OCI-LY7 (cell line): ENCODE measurements around the gene PXN. TPM values are rescaled to one million over a fixed set of nuclear protein-coding genes. Genes with fewer than 3 reads are reported as not detected.
"Not testable (repeated sequence)": the region's sequence is repeated elsewhere in the genome, so short reads cannot be mapped to it uniquely, and the experiment has no call there.

Source experiments
- BruUV-seq: library from RNA; stranded (reverse); fragments of 400-500 nt; replicated peaks from 2 replicates; lab custom pipeline; 2021; lab: Mats Ljungman, UMichigan
- CTCF ChIA-PET: fragments of 300-600 bp; sonication (Branson Sonifier 250); formaldehyde crosslinking; loops from one replicate; lab custom pipeline; 2022; ENCODE audit warnings: antibody characterized with exemption; ENCODE audit not compliant: unreplicated experiment; lab: Charles Lee
- POLR2A ChIA-PET: fragments of 300-600 bp; sonication (Branson Sonifier 250); formaldehyde crosslinking; loops from one replicate; lab custom pipeline; 2022; ENCODE audit warnings: antibody characterized with exemption; lab: Charles Lee
- DNase-seq: peaks from one replicate; pipeline ENCODE4 v3.0.0-alpha.2; 2015; ENCODE audit warnings: low spot score
- H2AFZ ChIP-seq: fragments of 200-600 bp; sonication (generic), shearing (Covaris generic); 2 replicates; pipeline ENCODE4 v1.6.1; 2014; ENCODE audit warnings: mild to moderate bottlenecking, antibody characterized with exemption, low read length, moderate library complexity
- H3K27ac ChIP-seq: fragments of 200-600 bp; sonication (generic); 2 replicates; pipeline ENCODE4 v1.5.1; 2014; ENCODE audit warnings: mixed run types, low read depth, mild to moderate bottlenecking, moderate library complexity, low read length, inconsistent platforms; ENCODE audit not compliant: poor library complexity, severe bottlenecking
- H3K36me3 ChIP-seq: fragments of 200-600 bp; sonication (generic); 2 replicates; pipeline ENCODE4 v1.6.1; 2014; ENCODE audit warnings: mild to moderate bottlenecking, antibody characterized with exemption, low read length, moderate library complexity, mixed read lengths; ENCODE audit not compliant: insufficient read depth
- H3K4me1 ChIP-seq: fragments of 200-600 bp; sonication (generic); 2 replicates; pipeline ENCODE4 v1.5.1; 2014; ENCODE audit warnings: mild to moderate bottlenecking, low read length; ENCODE audit not compliant: insufficient read depth, poor library complexity, severe bottlenecking
- H3K4me2 ChIP-seq: fragments of 200-600 bp; sonication (generic); 2 replicates; pipeline ENCODE4 v1.6.1; 2014; ENCODE audit warnings: mild to moderate bottlenecking, low read length
- H3K4me3 ChIP-seq: fragments of 200-600 bp; sonication (generic); 2 replicates; pipeline ENCODE4 v1.5.1; 2014; ENCODE audit warnings: mild to moderate bottlenecking, low read depth, low read length; ENCODE audit not compliant: poor library complexity, severe bottlenecking
- H3K79me2 ChIP-seq: fragments of 200-600 bp; sonication (generic); 2 replicates; pipeline ENCODE4 v1.6.1; 2016; ENCODE audit warnings: low read depth, mild to moderate bottlenecking, low read length, moderate library complexity, mixed read lengths; ENCODE audit not compliant: insufficient read depth
- H3K9me2 ChIP-seq: fragments of 200-600 bp; sonication (generic); 2 replicates; pipeline ENCODE4 v1.6.1; 2016; ENCODE audit warnings: mild to moderate bottlenecking, low read length, mixed read lengths; ENCODE audit not compliant: insufficient read depth
- H3K9me3 ChIP-seq: fragments of 200-600 bp; sonication (generic); 2 replicates; pipeline ENCODE4 v1.6.1; 2014; ENCODE audit warnings: mild to moderate bottlenecking, mixed run types, low read length, mixed read lengths
- H4K20me1 ChIP-seq: fragments of 200-600 bp; sonication (generic); 2 replicates; pipeline ENCODE4 v1.6.1; 2014; ENCODE audit warnings: mild to moderate bottlenecking, antibody characterized with exemption, low read length, moderate library complexity, mixed read lengths; ENCODE audit not compliant: insufficient read depth
- CTCF ChIP-seq: fragments of 200-600 bp; sonication (generic); conservative IDR thresholded peaks from 2 replicates; pipeline ENCODE4 v1.5.1; 2014; ENCODE audit warnings: mild to moderate bottlenecking, antibody characterized with exemption, low read length, moderate library complexity, mixed read lengths
- EZH2phosphoT487 ChIP-seq: fragments of 200-600 bp; sonication (generic); IDR thresholded peaks from 2 replicates; pipeline ENCODE4 v1.6.1; 2018; ENCODE audit warnings: low read depth, borderline replicate concordance, mild to moderate bottlenecking, mixed run types, antibody characterized with exemption, low read length, moderate library complexity, mixed read lengths
- intact Hi-C: fragments of 100-400 bp; cut with micrococcal nuclease; formaldehyde crosslinking; loops from one replicate; pipeline ENCODE4 v1.10.0; 2022; ENCODE audit not compliant: unreplicated experiment
- total RNA-seq, 2 experiments: library from RNA; depleted of rRNA in 1 of 2; stranded (reverse); fragments of >200 nt in 1 of 2; shearing (Covaris generic) in 1 of 2; gene quantifications; 2 replicates each; pipeline ENCODE4 v1.2.3, GENCODE V29; 2014 to 2022

The PXN gene
- total RNA-seq, 2 experiments from 2014 or later, result 8.6 to 22.9 TPM

GRCh38 chr12:120257041-120257821 is 8.3 kb downstream of the PXN start:
- Histone ChIP-seq H4K20me1 (no peaks in the 10 kb centered on the region), H3K36me3 (no peaks in the 10 kb centered on the region), H3K9me2 (no peaks in the 10 kb centered on the region), H3K4me2 (no peak overlapping the region), H3K9me3 (no peaks in the 10 kb centered on the region), H3K4me3 (no peak overlapping the region), H3K4me1 (no peaks in the 10 kb centered on the region), H3K79me2 (no peaks in the 10 kb centered on the region), H2AFZ (no peak overlapping the region), H3K27ac (no peak overlapping the region)
- DNase-seq, result no peak
- POLR2A ChIA-PET, result interaction anchor here (0.7 to 1.1 kb wide), 3 partner anchors 24 to 223 kb away, joined by 3 to 4 read pairs (median 3); no protein-coding TSS in a partner anchor
- intact Hi-C loops, result no loop called here
- CTCF ChIA-PET, result interaction anchor here (0.5 kb wide), 1 partner anchor 939 kb away, joined by 3 read pairs; no protein-coding TSS in a partner anchor
- BruUV-seq, result no TSS peak
- no peak for TF ChIP-seq EZH2phosphoT487
- TF ChIP-seq CTCF, result no peak

GRCh38 chr12:120254809-120255208 is 10.7 kb downstream of the PXN start:
- no peaks in the 10 kb centered on the region for H3K36me3 ChIP-seq
- CTCF ChIA-PET, result no interaction called here
- no peaks in the 10 kb centered on the region for H4K20me1 ChIP-seq
- no peak overlapping the region for H3K4me2 ChIP-seq
- H3K4me3 ChIP-seq, result no peak overlapping the region
- H3K9me2 ChIP-seq, result no peaks in the 10 kb centered on the region
- no peak overlapping the region for H3K27ac ChIP-seq
- POLR2A ChIA-PET, result interaction anchor here (0.5 to 0.6 kb wide), 2 partner anchors 15 to 214 kb away, joined by 3 read pairs; no protein-coding TSS in a partner anchor
- H3K79me2 ChIP-seq, result no peaks in the 10 kb centered on the region
- no TSS peak for BruUV-seq
- H2AFZ ChIP-seq, result no peak overlapping the region
- TF ChIP-seq CTCF (0 out of 2 replicates have a peak, but pooled peaks have one; percentile 14), EZH2phosphoT487 (no peak)
- DNase-seq, result no peak
- no peaks in the 10 kb centered on the region for H3K9me3 ChIP-seq
- intact Hi-C loops, result no loop called here
- peaks cover 8% of the 10 kb centered on the region for H3K4me1 ChIP-seq

- H2AFZ ChIP-seq, H3K4me3 ChIP-seq, intact Hi-C loops, POLR2A ChIA-PET, H3K79me2 ChIP-seq, H4K20me1 ChIP-seq, H3K27ac ChIP-seq, CTCF ChIA-PET, H3K9me3 ChIP-seq, H3K4me1 ChIP-seq, H3K4me2 ChIP-seq, H3K36me3 ChIP-seq, DNase-seq, BruUV-seq, H3K9me2 ChIP-seq: not testable (repeated sequence)
Measured at GRCh38 chr12:120253313-120253712, 12.2 kb downstream of the PXN start.
